Calu3 (cell line): ENCODE measurements around the gene UGT1A10. TPM values are rescaled to one million over a fixed set of nuclear protein-coding genes. Genes with fewer than 3 reads are reported as not detected.

Experiments used
- BruUV-seq: library from RNA; stranded (reverse); fragments of 400-500 nt; replicated peaks from 2 replicates; lab custom pipeline; 2021; lab: Mats Ljungman, UMichigan
- CTCF ChIA-PET: fragments of 300-600 bp; sonication (Branson Sonifier 250); formaldehyde crosslinking; loops from one replicate; lab custom pipeline; 2022; ENCODE audit warnings: antibody characterized with exemption; lab: Charles Lee
- DNase-seq: peaks from one replicate; pipeline ENCODE4 v3.0.0; 2022
- H3K27ac Mint-ChIP-seq: one replicate; pipeline ENCODE4 v1.8.0; 2022; ENCODE audit warnings: mixed read lengths; ENCODE audit not compliant: unreplicated experiment
- H3K27me3 Mint-ChIP-seq: one replicate; pipeline ENCODE4 v1.8.0; 2022; ENCODE audit warnings: mixed read lengths; ENCODE audit not compliant: unreplicated experiment
- H3K36me3 Mint-ChIP-seq: one replicate; pipeline ENCODE4 v1.8.0; 2022; ENCODE audit warnings: mild to moderate bottlenecking, moderate library complexity, mixed read lengths; ENCODE audit not compliant: insufficient read depth, unreplicated experiment
- H3K4me1 Mint-ChIP-seq: one replicate; pipeline ENCODE4 v1.8.0; 2022; ENCODE audit warnings: mild to moderate bottlenecking, low read depth, mixed read lengths; ENCODE audit not compliant: unreplicated experiment
- H3K4me3 Mint-ChIP-seq: one replicate; pipeline ENCODE4 v1.8.0; 2022; ENCODE audit warnings: mild to moderate bottlenecking, low read depth, moderate library complexity, mixed read lengths; ENCODE audit not compliant: unreplicated experiment
- H3K9me3 Mint-ChIP-seq: one replicate; pipeline ENCODE4 v1.8.0; 2022; ENCODE audit warnings: low read depth, mixed read lengths; ENCODE audit not compliant: unreplicated experiment
- CTCF ChIP-seq: fragments of 200-600 bp; IDR thresholded peaks from one replicate; pipeline ENCODE4 v1.8.0; 2022; ENCODE audit warnings: antibody characterized with exemption; ENCODE audit not compliant: unreplicated experiment
- intact Hi-C: fragments of 100-400 bp; cut with micrococcal nuclease; formaldehyde crosslinking; loops from one replicate; pipeline ENCODE4 v1.10.0; 2022; ENCODE audit not compliant: unreplicated experiment
- total RNA-seq: library from RNA; stranded (reverse); gene quantifications from 2 replicates; pipeline ENCODE4 v1.2.3, GENCODE V29; 2022

Gene UGT1A10
- total RNA-seq, 1 experiment from 2014 or later: 107 TPM

- CTCF ChIA-PET: no interaction called here
- Mint-ChIP-seq H3K36me3 (no peaks in the 10 kb centered on the region), H3K27me3 (no peaks in the 10 kb centered on the region), H3K9me3 (no peaks in the 10 kb centered on the region), H3K27ac (no peak overlapping the region), H3K4me3 (no peak overlapping the region), H3K4me1 (peaks cover 14% of the 10 kb centered on the region)
- no peak for DNase-seq
- intact Hi-C loops: no loop called here
- TF ChIP-seq CTCF: no peak
- no TSS peak for BruUV-seq
Observed at GRCh38 chr2:233803292-233803911, 167.2 kb downstream of the UGT1A10 start.

GRCh38 chr2:233803994-233804393 lies 167.7 kb downstream of the UGT1A10 start:
- intact Hi-C loops: no loop called here
- peaks cover 2% of the 10 kb centered on the region for H3K27me3 Mint-ChIP-seq
- no peak overlapping the region for H3K27ac Mint-ChIP-seq
- no TSS peak for BruUV-seq
- DNase-seq: no peak
- TF ChIP-seq CTCF: no peak
- no peaks in the 10 kb centered on the region for H3K9me3 Mint-ChIP-seq
- peaks cover 14% of the 10 kb centered on the region for H3K4me1 Mint-ChIP-seq
- no peaks in the 10 kb centered on the region for H3K36me3 Mint-ChIP-seq
- H3K4me3 Mint-ChIP-seq: no peak overlapping the region
- CTCF ChIA-PET: no interaction called here

- H3K27ac Mint-ChIP-seq: no peak overlapping the region
- intact Hi-C loops: no loop called here
- H3K9me3 Mint-ChIP-seq: no peaks in the 10 kb centered on the region
- TF ChIP-seq CTCF: no peak
- H3K4me1 Mint-ChIP-seq: no peaks in the 10 kb centered on the region
- CTCF ChIA-PET: no interaction called here
- peak; percentile 13 for DNase-seq
- H3K4me3 Mint-ChIP-seq: no peak overlapping the region
- BruUV-seq: no TSS peak
- peaks cover 24% of the 10 kb centered on the region for H3K27me3 Mint-ChIP-seq
- H3K36me3 Mint-ChIP-seq: no peaks in the 10 kb centered on the region
Observed at GRCh38 chr2:233807215-233807865, 171.1 kb downstream of the UGT1A10 start.

- Mint-ChIP-seq H3K4me3 (no peak overlapping the region), H3K9me3 (no peaks in the 10 kb centered on the region), H3K27ac (no peak overlapping the region), H3K4me1 (no peaks in the 10 kb centered on the region), H3K27me3 (peaks cover 28% of the 10 kb centered on the region), H3K36me3 (no peaks in the 10 kb centered on the region)
- intact Hi-C loops: no loop called here
- BruUV-seq: no TSS peak
- CTCF ChIA-PET: no interaction called here
- TF ChIP-seq CTCF: no peak
- no peak for DNase-seq
Observed at GRCh38 chr2:233807966-233808935, 172.0 kb downstream of the UGT1A10 start.
